PC-9 (cell line): ENCODE results near the gene DOCK2.

Experiments
- CTCF ChIP-seq: fragments of 200-600 bp; sonication (generic); conservative IDR thresholded peaks from 2 replicates; pipeline ENCODE4 v1.6.1; 2017; ENCODE audit warnings: mixed run types, antibody characterized with exemption, mild to moderate bottlenecking, moderate library complexity
- EZH2 ChIP-seq: fragments of 200-600 bp; sonication (generic); IDR thresholded peaks from 2 replicates; pipeline ENCODE4 v1.8.0; 2017; ENCODE audit warnings: antibody characterized with exemption, low read depth

- TF ChIP-seq CTCF = no peak
- TF ChIP-seq EZH2 = no peak
These were observed 441.4 kb downstream of the DOCK2 start for GRCh38 chr5:170078458-170078857.
